Measurements from ENCODE around the gene AQP5. TPM values are rescaled to one million over a fixed set of nuclear protein-coding genes. Genes with fewer than 3 reads are reported as not detected.

AQP5 gene
- total RNA-seq, 2 donors from 2014 or later: not detected

DNA sequence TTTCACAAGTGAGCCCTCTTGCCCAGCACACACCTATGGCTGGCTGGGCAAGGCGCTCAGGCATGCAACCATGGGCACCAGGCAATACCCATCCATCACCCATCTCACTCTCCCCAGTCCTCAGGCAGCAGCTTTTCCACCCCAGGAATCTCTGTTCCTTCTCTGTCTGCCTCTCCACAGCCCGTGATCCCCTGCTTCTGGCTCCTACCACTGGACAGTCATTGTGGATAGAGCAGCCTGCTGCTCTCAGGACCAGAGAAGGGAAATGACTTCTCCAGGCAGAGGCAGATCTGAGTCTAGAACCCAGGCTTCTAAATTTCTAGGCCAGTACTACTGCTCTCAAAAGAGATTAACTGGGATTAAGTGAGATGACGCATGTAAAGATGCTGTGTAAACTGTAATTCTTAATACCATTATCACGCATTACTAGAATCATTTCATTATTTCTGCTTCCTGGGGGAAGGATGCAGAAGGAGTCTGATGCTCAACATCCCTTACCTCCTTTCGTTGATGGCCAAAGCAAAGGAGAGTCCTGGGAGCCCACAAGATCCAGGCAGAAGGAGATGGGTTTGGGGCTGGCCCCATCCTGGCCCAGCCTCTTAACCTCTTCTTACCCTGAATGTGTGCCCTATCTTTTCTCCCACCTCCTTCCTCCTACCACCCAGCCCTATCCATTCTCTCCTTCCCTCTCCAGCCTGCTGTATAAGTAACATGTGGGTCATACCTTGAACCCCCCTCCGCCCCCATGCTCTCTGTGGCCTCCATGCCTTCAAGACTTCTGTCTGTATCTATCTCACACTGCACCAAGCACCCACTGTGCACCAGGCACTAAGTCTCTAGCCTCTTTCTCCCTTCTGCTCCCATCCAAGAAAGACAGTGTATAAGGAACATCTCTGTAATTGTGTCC lies 4.8 kb upstream of the AQP5 start:
- no peaks in the 10 kb centered on the region for H3K9me3 ChIP-seq (ENCODE audit: control insufficient read depth, low read length, poor library complexity, severe bottlenecking)
- Mint-ChIP-seq H3K36me3 (ENCODE audit: low read depth) (peaks cover 13% of the 10 kb centered on the region), H3K27ac (no peak overlapping the region), H3K4me1 (peaks cover 9% of the 10 kb centered on the region), H3K27me3 (peaks cover 74% of the 10 kb centered on the region), H3K4me3 (no peak overlapping the region)
- ATAC-seq: no peak
- no peak for DNase-seq

DNA sequence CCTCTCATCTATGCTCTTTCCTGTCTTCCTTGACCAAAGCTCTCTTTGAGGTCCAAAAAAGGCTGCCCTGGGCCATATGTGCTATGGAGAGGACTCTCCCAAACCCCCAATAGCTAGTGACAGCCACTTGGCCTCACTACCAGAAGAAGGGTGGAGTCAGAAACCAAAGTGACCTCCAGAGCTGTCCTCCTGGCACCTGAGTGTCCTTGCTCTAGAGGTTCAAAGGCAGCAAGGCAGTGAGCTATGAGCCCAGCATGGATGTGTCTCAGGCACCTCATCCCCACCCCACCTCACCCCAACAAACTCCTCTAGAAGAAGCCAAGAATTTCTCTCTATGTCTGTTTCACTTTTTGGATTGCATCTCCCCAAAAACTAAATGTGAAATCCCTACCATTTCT lies 4.1 kb upstream of the AQP5 start:
- no peaks in the 10 kb centered on the region for H3K9me3 ChIP-seq (ENCODE audit: control insufficient read depth, low read length, poor library complexity, severe bottlenecking)
- Mint-ChIP-seq H3K4me1 (peaks cover 9% of the 10 kb centered on the region), H3K27me3 (peaks cover 80% of the 10 kb centered on the region), H3K4me3 (no peak overlapping the region), H3K36me3 (ENCODE audit: low read depth) (peaks cover 15% of the 10 kb centered on the region), H3K27ac (no peak overlapping the region)
- ATAC-seq (no peak), DNase-seq (no peak)

GRCh38 chr12:49959685-49960473 lies 1.8 kb upstream of the AQP5 start:
- H3K4me3 Mint-ChIP-seq: peak overlapping the region; percentile 86
- peaks cover 15% of the 10 kb centered on the region for H3K36me3 Mint-ChIP-seq (ENCODE audit: low read depth)
- DNase-seq (no peak), ATAC-seq (no peak)
- H3K27ac Mint-ChIP-seq: no peak overlapping the region
- H3K27me3 Mint-ChIP-seq: peaks cover 81% of the 10 kb centered on the region
- H3K9me3 ChIP-seq (ENCODE audit: control insufficient read depth, low read length, poor library complexity, severe bottlenecking): no peaks in the 10 kb centered on the region
- peaks cover 9% of the 10 kb centered on the region for H3K4me1 Mint-ChIP-seq

GRCh38 chr12:49960474-49961110 lies 1.1 kb upstream of the AQP5 start:
- H3K4me1 Mint-ChIP-seq: peaks cover 10% of the 10 kb centered on the region
- peaks cover 15% of the 10 kb centered on the region for H3K36me3 Mint-ChIP-seq (ENCODE audit: low read depth)
- H3K27me3 Mint-ChIP-seq: peaks cover 83% of the 10 kb centered on the region
- H3K27ac Mint-ChIP-seq: no peak overlapping the region
- peak overlapping the region; percentile 86 for H3K4me3 Mint-ChIP-seq
- DNase-seq (no peak), ATAC-seq (no peak)
- H3K9me3 ChIP-seq (ENCODE audit: control insufficient read depth, low read length, poor library complexity, severe bottlenecking): no peaks in the 10 kb centered on the region

GRCh38 chr12:49961993-49962764 lies 507 bp downstream of the AQP5 start:
- Mint-ChIP-seq H3K27ac (no peak overlapping the region), H3K36me3 (ENCODE audit: low read depth) (peaks cover 12% of the 10 kb centered on the region), H3K27me3 (peaks cover 86% of the 10 kb centered on the region), H3K4me3 (peak overlapping the region; percentile 56), H3K4me1 (peaks cover 15% of the 10 kb centered on the region)
- H3K9me3 ChIP-seq (ENCODE audit: control insufficient read depth, low read length, poor library complexity, severe bottlenecking): no peaks in the 10 kb centered on the region
- no peak for DNase-seq
- no peak for ATAC-seq

- H3K27ac Mint-ChIP-seq: no peak overlapping the region
- H3K27me3 Mint-ChIP-seq: peaks cover 78% of the 10 kb centered on the region
- peaks cover 16% of the 10 kb centered on the region for H3K4me1 Mint-ChIP-seq
- H3K36me3 Mint-ChIP-seq (ENCODE audit: low read depth): peaks cover 10% of the 10 kb centered on the region
- ATAC-seq: no peak
- H3K4me3 Mint-ChIP-seq: no peak overlapping the region
- no peak for DNase-seq
- no peaks in the 10 kb centered on the region for H3K9me3 ChIP-seq (ENCODE audit: control insufficient read depth, low read length, poor library complexity, severe bottlenecking)
These were observed 1.4 kb downstream of the AQP5 start for GRCh38 chr12:49962861-49963765.

- no peak for DNase-seq
These were observed 2.5 kb downstream of the AQP5 start for GRCh38 chr12:49963976-49964815.

GRCh38 chr12:49964849-49965624 lies 3.4 kb downstream of the AQP5 start:
- Mint-ChIP-seq H3K27me3 (peaks cover 58% of the 10 kb centered on the region), H3K36me3 (ENCODE audit: low read depth) (peaks cover 8% of the 10 kb centered on the region), H3K4me3 (no peak overlapping the region), H3K4me1 (peaks cover 15% of the 10 kb centered on the region), H3K27ac (no peak overlapping the region)
- no peak for ATAC-seq
- no peak for DNase-seq
- H3K9me3 ChIP-seq (ENCODE audit: control insufficient read depth, low read length, poor library complexity, severe bottlenecking): no peaks in the 10 kb centered on the region

More at GRCh38 chr12:49963976-49964815, 2.5 kb downstream of the AQP5 start:
- peaks cover 67% of the 10 kb centered on the region for H3K27me3 Mint-ChIP-seq
- H3K4me1 Mint-ChIP-seq: peaks cover 16% of the 10 kb centered on the region
- no peaks in the 10 kb centered on the region for H3K9me3 ChIP-seq (ENCODE audit: control insufficient read depth, low read length, poor library complexity, severe bottlenecking)
- H3K4me3 Mint-ChIP-seq: no peak overlapping the region
- H3K27ac Mint-ChIP-seq: no peak overlapping the region
- H3K36me3 Mint-ChIP-seq (ENCODE audit: low read depth): peaks cover 8% of the 10 kb centered on the region
- no peak for ATAC-seq

GRCh38 chr12:49965836-49966235 lies 4.2 kb downstream of the AQP5 start:
- Mint-ChIP-seq H3K27me3 (peaks cover 51% of the 10 kb centered on the region), H3K27ac (peak overlapping the region; percentile 83), H3K4me1 (peaks cover 7% of the 10 kb centered on the region), H3K36me3 (ENCODE audit: low read depth) (peaks cover 2% of the 10 kb centered on the region), H3K4me3 (peak overlapping the region; percentile 31)
- H3K9me3 ChIP-seq (ENCODE audit: control insufficient read depth, low read length, poor library complexity, severe bottlenecking): no peaks in the 10 kb centered on the region
- DNase-seq (no peak), ATAC-seq (no peak)

DNA sequence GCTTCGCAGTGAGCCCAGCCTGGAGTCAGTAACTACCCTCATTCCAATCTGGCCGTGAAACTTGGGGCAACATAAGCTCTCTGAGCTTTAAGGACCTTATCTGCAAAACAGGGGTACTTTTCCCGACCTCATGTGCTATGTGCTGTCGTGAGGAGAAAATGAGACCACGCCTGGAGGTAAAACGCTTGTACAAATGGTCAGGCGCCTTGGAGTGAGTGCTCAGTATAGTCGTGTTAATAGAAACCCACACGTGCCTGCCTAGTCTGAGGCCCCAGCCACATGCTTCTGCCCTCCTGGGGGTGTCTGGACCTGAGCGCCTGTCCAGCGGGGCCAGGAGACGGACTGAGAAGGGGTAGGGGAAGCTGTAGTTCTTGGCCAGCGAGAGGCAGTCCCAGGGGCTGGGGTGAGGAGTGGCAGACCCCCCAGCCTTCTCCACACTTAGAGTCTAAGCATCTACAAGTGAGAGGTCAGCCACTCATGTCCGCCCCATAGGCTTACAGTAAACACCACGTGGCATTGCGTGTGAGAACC lies 4.9 kb downstream of the AQP5 start:
- peak overlapping the region; percentile 83 for H3K27ac Mint-ChIP-seq
- no peak for ATAC-seq
- peaks cover 2% of the 10 kb centered on the region for H3K36me3 Mint-ChIP-seq (ENCODE audit: low read depth)
- H3K4me1 Mint-ChIP-seq: peaks cover 7% of the 10 kb centered on the region
- H3K27me3 Mint-ChIP-seq: peaks cover 49% of the 10 kb centered on the region
- no peak for DNase-seq
- H3K4me3 Mint-ChIP-seq: peak overlapping the region; percentile 43
- H3K9me3 ChIP-seq (ENCODE audit: control insufficient read depth, low read length, poor library complexity, severe bottlenecking): no peaks in the 10 kb centered on the region

Data from T-helper 17 cell (primary cell).